ENCODE results near the gene ACER3.

ACER3 gene

DNA sequence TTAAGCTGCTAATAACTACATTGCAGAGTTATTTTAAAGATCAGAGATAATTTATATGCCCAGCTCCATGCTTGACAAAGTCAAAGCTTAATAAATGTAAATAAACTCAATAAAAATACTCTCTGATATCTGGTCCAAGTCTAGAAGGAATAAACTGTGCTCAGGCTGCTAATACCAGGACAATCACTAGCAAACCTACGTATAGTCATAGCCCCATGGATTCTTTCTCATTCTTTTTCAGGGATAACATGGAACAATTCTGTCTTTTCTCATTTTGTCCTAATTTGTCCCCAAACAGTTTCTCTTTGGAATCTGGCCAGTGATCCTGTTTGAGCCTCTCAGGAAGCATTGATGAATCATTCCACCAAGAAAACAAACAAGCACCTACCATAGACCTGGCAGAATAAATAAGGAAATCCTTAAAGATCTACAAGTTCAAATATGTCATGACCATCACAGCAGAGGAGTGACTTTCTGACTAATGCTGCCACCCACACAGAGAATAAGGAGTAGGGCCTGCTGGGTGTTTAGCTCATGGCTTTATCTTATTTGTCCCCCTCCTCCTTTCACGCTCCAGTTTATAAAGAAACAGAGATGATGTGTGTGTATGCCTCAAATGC lies 159.4 kb downstream of the ACER3 start:
- H3K4me3 ChIP-seq (replicated peaks; ENCODE audit: insufficient read depth, low read length): no peak overlapping the region
- no peak overlapping the region for H3K27ac ChIP-seq (replicated peaks)
- no peaks in the 10 kb centered on the region for H3K27me3 ChIP-seq (ENCODE audit: insufficient read depth, poor library complexity, severe bottlenecking)
- no peak for DNase-seq (ENCODE audit: low read depth in 1 of 2, low spot score in 1 of 2)
- TF ChIP-seq GABPA (IDR thresholded peaks at IDR 0.05; ENCODE audit: low read depth) (no peak), POLR2AphosphoS5 (IDR thresholded peaks at IDR 0.05; ENCODE audit: low read depth) (no peak), SPI1 (IDR thresholded peaks at IDR 0.05; ENCODE audit: borderline replicate concordance, low read depth) (no peak)
- TF ChIP-seq, protein P1, sequence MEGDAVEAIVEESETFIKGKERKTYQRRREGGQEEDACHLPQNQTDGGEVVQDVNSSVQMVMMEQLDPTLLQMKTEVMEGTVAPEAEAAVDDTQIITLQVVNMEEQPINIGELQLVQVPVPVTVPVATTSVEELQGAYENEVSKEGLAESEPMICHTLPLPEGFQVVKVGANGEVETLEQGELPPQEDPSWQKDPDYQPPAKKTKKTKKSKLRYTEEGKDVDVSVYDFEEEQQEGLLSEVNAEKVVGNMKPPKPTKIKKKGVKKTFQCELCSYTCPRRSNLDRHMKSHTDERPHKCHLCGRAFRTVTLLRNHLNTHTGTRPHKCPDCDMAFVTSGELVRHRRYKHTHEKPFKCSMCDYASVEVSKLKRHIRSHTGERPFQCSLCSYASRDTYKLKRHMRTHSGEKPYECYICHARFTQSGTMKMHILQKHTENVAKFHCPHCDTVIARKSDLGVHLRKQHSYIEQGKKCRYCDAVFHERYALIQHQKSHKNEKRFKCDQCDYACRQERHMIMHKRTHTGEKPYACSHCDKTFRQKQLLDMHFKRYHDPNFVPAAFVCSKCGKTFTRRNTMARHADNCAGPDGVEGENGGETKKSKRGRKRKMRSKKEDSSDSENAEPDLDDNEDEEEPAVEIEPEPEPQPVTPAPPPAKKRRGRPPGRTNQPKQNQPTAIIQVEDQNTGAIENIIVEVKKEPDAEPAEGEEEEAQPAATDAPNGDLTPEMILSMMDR (IDR thresholded peaks at IDR 0.05; ENCODE audit: insufficient read depth, low read length): no peak
- TF ChIP-seq, protein P2, sequence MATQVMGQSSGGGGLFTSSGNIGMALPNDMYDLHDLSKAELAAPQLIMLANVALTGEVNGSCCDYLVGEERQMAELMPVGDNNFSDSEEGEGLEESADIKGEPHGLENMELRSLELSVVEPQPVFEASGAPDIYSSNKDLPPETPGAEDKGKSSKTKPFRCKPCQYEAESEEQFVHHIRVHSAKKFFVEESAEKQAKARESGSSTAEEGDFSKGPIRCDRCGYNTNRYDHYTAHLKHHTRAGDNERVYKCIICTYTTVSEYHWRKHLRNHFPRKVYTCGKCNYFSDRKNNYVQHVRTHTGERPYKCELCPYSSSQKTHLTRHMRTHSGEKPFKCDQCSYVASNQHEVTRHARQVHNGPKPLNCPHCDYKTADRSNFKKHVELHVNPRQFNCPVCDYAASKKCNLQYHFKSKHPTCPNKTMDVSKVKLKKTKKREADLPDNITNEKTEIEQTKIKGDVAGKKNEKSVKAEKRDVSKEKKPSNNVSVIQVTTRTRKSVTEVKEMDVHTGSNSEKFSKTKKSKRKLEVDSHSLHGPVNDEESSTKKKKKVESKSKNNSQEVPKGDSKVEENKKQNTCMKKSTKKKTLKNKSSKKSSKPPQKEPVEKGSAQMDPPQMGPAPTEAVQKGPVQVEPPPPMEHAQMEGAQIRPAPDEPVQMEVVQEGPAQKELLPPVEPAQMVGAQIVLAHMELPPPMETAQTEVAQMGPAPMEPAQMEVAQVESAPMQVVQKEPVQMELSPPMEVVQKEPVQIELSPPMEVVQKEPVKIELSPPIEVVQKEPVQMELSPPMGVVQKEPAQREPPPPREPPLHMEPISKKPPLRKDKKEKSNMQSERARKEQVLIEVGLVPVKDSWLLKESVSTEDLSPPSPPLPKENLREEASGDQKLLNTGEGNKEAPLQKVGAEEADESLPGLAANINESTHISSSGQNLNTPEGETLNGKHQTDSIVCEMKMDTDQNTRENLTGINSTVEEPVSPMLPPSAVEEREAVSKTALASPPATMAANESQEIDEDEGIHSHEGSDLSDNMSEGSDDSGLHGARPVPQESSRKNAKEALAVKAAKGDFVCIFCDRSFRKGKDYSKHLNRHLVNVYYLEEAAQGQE (IDR thresholded peaks at IDR 0.05; ENCODE audit: insufficient replicate concordance, low read depth): no peak

DNA sequence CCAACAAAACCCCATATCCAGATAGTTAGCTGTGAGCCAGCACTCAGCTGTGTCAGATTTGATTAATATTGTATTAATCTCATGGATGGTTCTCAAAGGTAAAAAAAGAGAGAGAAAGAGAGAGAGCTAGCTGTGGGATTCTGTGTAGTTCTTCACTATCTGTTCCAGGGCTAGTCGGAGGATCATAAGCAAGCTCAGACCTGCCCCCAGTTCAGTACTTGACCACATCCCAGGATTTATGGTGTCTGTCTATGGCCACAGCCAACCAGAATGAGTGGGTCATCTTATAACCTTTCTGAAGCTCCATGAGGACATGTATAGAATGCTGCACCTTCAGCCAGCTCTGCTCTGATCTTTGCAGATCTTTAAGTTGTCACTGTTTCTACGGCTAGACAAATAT lies 160.0 kb downstream of the ACER3 start:
- no peak overlapping the region for H3K27ac ChIP-seq (replicated peaks)
- TF ChIP-seq, protein P2 (IDR thresholded peaks at IDR 0.05; ENCODE audit: insufficient replicate concordance, low read depth): no peak
- no peak for TF ChIP-seq POLR2AphosphoS5 (IDR thresholded peaks at IDR 0.05; ENCODE audit: low read depth)
- TF ChIP-seq, protein P1 (IDR thresholded peaks at IDR 0.05; ENCODE audit: insufficient read depth, low read length): no peak
- TF ChIP-seq GABPA (IDR thresholded peaks at IDR 0.05; ENCODE audit: low read depth): no peak
- TF ChIP-seq SPI1 (IDR thresholded peaks at IDR 0.05; ENCODE audit: borderline replicate concordance, low read depth): no peak
- no peaks in the 10 kb centered on the region for H3K27me3 ChIP-seq (ENCODE audit: insufficient read depth, poor library complexity, severe bottlenecking)
- DNase-seq (ENCODE audit: low read depth in 1 of 2, low spot score in 1 of 2): no peak
- H3K4me3 ChIP-seq (replicated peaks; ENCODE audit: insufficient read depth, low read length): no peak overlapping the region

DNA sequence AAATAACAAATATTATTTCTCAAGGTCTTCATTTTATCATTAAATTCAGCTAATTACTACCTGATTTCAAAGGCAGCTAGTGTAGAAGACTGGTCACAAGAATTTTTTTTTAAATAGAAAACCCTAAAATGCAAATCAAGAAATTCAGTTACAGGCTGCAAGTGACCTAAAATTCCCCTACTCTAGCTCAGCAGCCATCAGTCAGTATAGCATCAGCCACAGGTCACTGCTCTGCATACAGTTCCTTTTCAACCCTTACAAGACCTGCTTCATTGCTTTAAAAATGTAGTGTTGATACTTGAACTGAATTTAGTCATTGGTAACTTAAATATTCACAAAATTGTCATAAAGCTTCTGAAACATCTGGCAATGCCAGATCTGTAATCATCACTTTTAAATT lies 164.0 kb downstream of the ACER3 start:
- TF ChIP-seq, protein P1 (IDR thresholded peaks at IDR 0.05; ENCODE audit: insufficient read depth, low read length): no peak
- TF ChIP-seq GABPA (IDR thresholded peaks at IDR 0.05; ENCODE audit: low read depth): no peak
- no peak for TF ChIP-seq POLR2AphosphoS5 (IDR thresholded peaks at IDR 0.05; ENCODE audit: low read depth)
- TF ChIP-seq, protein P2 (IDR thresholded peaks at IDR 0.05; ENCODE audit: insufficient replicate concordance, low read depth): no peak
- TF ChIP-seq SPI1 (IDR thresholded peaks at IDR 0.05; ENCODE audit: borderline replicate concordance, low read depth): no peak
- no peak for DNase-seq (ENCODE audit: low read depth in 1 of 2, low spot score in 1 of 2)
- no peak overlapping the region for H3K27ac ChIP-seq (replicated peaks)
- no peak overlapping the region for H3K4me3 ChIP-seq (replicated peaks; ENCODE audit: insufficient read depth, low read length)
- H3K27me3 ChIP-seq (ENCODE audit: insufficient read depth, poor library complexity, severe bottlenecking): no peaks in the 10 kb centered on the region

Measured in HL-60 (cell line).